ENCODE measurements around the gene XXYLT1. TPM values are rescaled to one million over a fixed set of nuclear protein-coding genes. Genes with fewer than 3 reads are reported as not detected.
A peak's percentile ranks its signal among the peaks of the same experiment; 100 is the strongest.

The XXYLT1 gene
- total RNA-seq, 1 experiment from 2014 or later = 30.1 TPM

- no peak for DNase-seq (ENCODE audit: low read depth)
These were observed 116.7 kb downstream of the XXYLT1 start for GRCh38 chr3:195154111-195154791.

DNA sequence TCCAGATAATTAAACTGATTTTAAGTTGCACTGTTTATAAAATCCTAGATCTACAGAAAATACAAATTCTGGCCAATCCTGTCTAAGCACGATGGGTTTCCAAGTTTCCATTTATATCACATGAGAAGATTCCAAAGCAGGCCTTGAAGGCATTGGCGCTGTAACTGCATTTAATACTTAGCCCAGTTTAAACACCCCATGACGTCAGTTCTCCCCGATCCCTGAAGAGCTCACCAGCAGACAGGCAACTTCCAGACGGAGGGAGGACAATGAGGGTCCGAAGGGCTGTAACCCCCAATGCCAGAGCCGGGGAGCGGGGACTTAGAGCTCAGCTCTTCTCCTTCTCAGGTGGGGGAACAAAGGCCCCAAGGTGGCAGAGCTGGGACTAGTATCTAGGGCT, 117.3 kb downstream of the XXYLT1 start:
- no peak for DNase-seq (ENCODE audit: low read depth)

DNA sequence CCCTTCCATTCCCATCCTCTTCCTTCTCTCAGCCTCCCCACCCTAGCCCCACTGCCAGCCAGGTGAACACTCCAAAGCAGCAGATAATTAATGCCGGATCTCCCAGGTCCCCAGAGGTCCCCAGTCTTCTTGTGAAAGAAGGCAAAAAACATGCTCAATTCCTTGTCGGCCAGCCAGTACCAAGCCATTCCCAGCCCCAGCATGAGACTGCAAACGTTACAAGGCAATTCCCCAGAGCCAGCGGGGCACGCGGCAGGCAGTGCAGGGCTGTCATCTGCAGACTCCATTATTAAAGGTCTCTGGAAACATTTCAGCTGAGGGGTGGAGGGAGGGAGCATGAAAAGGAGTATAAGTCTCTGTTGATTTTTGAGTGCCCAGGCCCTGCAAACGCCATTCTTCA, 117.8 kb downstream of the XXYLT1 start:
- DNase-seq (ENCODE audit: low read depth) = no peak

DNA sequence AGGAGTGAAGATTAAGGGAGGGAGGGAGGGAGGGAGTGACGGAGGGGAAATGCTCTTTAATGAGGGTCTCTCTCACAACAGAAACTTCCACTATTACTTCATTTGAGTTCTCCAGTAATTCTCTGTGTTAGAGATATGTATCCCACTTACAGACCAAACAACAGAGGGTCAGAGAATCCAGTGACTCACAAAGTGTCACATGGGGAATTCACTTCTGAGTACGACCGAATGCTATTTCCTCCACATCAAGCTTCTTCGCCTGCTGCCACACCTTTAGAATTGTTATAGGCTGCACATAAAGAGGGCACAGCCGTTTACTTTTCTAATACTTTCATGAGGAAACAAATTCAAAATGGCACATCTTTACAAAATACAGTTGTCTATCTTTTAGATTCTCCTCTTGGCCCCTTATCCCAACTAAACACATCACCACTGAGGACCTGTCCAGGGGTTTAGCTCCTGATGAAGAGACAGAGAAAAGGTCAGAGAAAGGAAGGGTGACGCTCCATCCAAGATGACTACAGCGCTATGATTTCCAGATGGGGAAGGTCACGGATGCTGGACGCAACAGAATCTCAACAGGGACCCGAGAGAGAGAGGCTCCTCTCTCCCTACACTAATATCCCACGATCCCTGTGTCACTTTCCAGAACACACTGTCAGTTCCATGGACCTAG, 119.0 kb downstream of the XXYLT1 start:
- DNase-seq (ENCODE audit: low read depth) = peak; percentile 95

DNA sequence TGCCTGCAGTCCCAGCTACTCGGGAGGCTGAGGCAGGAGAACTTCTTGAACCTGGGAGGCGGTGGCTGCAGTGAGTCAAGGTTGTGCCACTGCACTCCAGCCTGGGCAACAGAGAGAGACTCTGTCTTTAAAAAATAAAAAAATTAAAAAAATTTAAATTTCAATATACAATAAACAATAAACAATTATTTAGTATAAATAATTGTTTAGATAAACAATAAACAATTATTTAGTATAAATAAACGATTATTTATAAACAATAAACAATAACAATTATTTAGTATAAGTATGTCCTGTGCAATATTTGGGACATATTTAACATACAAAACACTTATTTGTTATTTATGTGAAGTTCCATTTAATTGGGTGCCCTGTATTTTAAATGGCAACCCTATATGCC, 119.6 kb downstream of the XXYLT1 start:
- no peak for DNase-seq (ENCODE audit: low read depth)

DNA sequence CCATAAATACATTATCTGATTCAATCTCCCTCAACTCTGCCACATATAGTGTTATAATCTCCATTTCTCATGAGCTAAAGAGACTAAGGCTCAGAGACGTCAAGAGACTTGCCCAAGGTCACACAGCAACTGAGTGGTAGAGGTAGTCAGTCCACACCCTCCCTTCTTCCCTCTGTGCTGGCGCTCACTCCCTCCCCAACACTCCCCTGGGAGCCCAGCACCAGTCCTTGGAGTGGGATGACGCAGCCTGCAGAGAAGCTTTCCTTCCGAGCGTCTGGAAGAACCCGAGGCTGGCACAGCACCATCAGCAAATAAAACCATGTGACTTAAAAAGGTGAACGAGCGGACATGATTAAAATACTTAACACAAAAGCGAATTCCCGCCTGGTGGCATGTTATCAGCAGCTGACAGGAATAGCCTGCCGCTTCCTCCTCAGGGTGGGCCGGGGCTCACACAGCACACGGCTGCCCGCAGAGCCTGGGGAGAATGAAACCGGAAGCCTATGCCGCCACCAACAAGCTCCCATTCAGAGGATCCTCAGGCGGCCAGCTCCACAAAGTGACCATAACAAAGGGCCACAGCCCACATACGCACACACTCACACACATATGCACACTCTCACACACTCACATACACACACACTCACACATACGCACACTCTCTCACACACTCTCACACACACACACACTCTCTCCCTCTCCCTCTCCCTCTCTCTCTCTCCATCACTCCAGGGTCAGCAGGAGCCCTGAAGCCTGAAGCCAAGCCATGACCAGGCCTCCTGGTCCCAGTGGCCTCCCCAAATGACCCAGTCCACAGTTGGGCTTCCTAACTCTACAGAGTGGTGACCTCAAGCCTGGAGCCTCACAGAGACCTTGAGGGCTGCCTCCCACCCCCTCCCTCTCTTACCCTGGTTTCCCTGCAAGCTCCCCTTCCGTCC, 120.5 kb downstream of the XXYLT1 start:
- DNase-seq (ENCODE audit: low read depth) = peak; percentile 88

GRCh38 chr3:195149292-195150030, 121.5 kb downstream of the XXYLT1 start:
- no peak for DNase-seq (ENCODE audit: low read depth)

GRCh38 chr3:195148549-195148948, 122.4 kb downstream of the XXYLT1 start:
- DNase-seq (ENCODE audit: low read depth) = no peak

DNA sequence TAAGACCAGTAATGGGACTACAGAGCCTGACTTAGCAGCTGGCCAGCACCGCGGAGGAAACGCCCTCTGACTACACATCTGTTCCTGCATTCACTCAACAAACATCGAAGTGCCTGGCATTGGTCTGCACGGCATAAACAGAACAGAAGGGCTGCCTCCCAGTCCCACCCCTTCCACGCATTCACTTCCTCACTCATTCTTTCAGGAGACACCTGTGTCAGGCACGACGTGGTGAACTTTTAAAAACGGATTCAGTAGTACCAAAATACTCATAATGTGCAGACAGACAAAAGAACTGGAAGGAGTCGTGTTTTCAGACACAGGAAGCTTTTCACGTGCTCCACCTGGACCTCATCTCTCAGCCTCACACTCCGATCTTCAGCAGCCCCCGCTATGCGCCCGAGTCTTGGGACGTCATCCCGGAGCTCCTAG, 123.3 kb downstream of the XXYLT1 start:
- no peak for DNase-seq (ENCODE audit: low read depth)

DNA sequence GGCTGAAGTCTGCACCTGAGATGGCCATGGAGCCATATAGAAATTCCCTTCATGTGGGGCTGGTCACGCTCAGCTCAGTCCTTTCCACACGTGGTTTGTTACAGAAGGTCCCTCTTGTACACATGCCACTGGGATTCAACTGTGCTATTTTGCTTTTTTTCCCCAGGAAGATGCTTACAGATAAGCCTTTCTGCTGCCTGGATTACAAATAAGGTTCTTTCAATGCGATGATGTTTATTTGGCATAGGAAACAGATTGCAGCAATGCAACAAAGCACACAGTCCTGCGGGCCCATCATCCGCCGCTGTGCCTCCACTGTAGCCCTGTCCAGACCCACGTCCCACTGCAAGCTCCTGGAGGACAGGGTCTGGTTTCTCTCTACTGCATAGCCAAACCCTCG, 124.8 kb downstream of the XXYLT1 start:
- DNase-seq (ENCODE audit: low read depth) = no peak

GRCh38 chr3:195145579-195145978, 125.4 kb downstream of the XXYLT1 start:
- DNase-seq (ENCODE audit: low read depth) = no peak

GRCh38 chr3:195143221-195143620, 127.7 kb downstream of the XXYLT1 start:
- no peak for DNase-seq (ENCODE audit: low read depth)

DNA sequence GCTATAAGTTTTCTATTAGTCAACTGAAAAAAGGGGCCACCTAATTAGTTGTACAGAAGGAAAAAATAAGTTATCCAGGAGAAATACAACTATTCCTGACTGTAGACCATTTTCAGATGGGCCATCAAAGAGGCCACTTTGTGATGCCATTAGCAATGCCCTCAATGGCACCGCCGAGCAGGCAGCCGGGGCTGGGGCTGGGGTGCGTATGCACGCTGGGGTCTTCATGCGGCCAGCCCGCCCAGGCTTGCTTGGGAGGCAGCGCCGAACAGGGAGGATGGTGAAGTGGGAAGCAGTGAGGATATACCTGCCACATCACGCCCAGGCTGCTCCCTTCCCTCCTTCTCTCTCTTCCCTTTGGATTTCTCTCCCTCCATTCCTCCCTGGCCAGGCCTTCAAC, 128.4 kb downstream of the XXYLT1 start:
- no peak for DNase-seq (ENCODE audit: low read depth)

GRCh38 chr3:195140816-195141793, 129.9 kb downstream of the XXYLT1 start:
- no peak for DNase-seq (ENCODE audit: low read depth)

DNA sequence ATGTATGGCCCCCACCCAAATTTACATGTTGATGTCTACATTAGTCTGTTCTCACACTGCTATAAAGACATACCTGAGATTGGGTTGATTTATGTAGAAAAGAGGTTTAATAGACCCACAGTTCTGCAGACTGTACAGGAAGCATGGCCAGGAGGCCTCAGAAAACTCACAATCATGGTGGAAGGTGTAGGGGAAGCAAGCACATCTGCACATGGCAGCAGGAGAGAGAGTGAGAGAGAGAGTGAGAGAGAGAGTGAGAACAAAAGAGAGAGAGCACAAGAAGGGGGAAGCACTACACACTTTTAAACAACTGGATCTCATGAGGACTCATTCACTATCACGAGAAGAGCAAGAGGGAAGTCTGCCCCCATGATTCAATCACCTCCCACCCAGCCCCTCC, 130.5 kb downstream of the XXYLT1 start:
- no peak for DNase-seq (ENCODE audit: low read depth)

DNA sequence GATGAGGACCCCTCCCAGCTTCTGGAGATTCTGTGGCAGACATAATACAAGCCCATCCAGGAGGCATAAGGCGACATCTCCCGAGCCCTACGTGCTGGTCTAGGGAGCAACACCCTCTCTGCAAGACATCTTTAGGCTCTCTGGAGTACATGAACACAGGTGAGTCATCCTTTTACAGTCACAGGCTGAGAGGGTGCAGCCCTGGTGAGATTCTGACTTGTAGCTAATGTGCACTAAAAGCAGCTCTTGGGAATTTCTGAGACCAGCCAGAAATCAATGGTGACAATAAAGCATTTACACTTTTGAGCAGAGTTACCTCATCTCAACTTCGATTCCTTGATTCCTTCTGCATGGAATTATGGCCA, 131.1 kb downstream of the XXYLT1 start:
- peak; percentile 55 for DNase-seq (ENCODE audit: low read depth)

GRCh38 chr3:195139091-195139875, 131.7 kb downstream of the XXYLT1 start:
- no peak for DNase-seq (ENCODE audit: low read depth)

DNA sequence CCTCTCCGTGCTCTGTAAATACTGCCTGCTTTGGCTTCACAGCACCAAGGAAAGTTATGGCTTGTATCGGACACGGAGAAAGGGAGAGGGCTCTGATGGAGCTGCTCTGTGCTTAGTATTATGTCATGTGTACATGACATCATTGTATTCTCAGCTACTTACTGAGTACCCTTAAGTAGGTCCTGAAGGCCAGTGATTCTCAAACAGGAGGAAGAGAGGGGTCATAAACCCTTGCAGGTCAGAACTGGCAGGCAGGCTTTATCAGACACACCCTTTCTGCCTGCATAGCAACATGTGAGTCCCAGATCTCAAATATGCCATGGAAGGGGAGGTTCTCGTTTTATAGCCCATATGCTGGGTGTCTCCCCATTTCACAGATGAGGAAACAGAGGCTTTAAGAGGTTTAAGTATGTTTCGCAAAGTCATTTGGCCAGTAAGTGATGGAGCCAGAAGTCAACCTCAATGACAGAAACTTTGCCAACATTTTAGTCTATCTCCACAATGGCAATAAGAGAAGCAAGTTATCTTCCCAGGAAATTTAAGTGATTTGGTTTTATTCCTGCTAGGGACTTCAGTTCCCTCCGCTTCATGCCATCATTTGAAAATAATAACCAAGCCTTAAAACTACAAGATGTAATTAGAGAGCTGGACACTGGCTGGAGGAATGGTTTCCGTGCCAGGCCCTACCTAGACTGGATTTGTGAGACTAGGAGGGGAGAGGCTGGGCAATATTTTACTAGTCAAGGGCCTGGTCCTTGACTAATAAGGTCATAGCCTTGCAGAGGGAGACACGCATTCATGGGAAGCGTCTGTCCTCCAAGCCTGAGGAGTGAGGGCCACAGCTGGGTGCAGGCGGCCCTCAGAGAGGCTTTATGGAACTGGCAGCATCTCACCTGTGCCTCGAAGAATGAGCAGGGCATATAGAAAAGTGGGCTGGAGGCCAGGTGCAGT, 133.0 kb downstream of the XXYLT1 start:
- DNase-seq (ENCODE audit: low read depth) = no peak

Data from HT1080 (cell line).